ENCODE measurements around the gene CHERP.
"Not testable (repeated sequence)": the region's sequence is repeated elsewhere in the genome, so short reads cannot be mapped to it uniquely, and the experiment has no call there.

The CHERP gene

GRCh38 chr19:16554776-16555175 lies 12.5 kb upstream of the CHERP start:
- Histone ChIP-seq H3K9ac (ENCODE audit: low read length) (no peak overlapping the region), H3K27ac (ENCODE audit: low read depth, low read length) (no peak overlapping the region), H3K27me3 (ENCODE audit: control insufficient read depth in 1 of 2, insufficient read depth in 2 of 2, low read length in 2 of 2) (no peaks in the 10 kb centered on the region), H3K36me3 (ENCODE audit: insufficient read depth, low read length) (peaks cover 31% of the 10 kb centered on the region), H3K4me3 (ENCODE audit: low read depth in 1 of 2, low read length in 2 of 2) (no peak overlapping the region), H3K9me3 (ENCODE audit: low read length) (no peaks in the 10 kb centered on the region), H3K4me1 (ENCODE audit: insufficient read depth, low read length) (no peaks in the 10 kb centered on the region)

- H3K27ac ChIP-seq (ENCODE audit: low read depth, low read length); H3K9me3 ChIP-seq (ENCODE audit: low read length); H3K9ac ChIP-seq (ENCODE audit: low read length); H3K4me1 ChIP-seq (ENCODE audit: insufficient read depth, low read length); H3K27me3 ChIP-seq (ENCODE audit: control insufficient read depth in 1 of 2, insufficient read depth in 2 of 2, low read length in 2 of 2); H3K4me3 ChIP-seq (ENCODE audit: low read depth in 1 of 2, low read length in 2 of 2): not testable (repeated sequence)
- peaks cover 25% of the 10 kb centered on the region for H3K36me3 ChIP-seq (ENCODE audit: insufficient read depth, low read length)
Observed at GRCh38 chr19:16551902-16552301, 9.7 kb upstream of the CHERP start.

- no peak overlapping the region for H3K9ac ChIP-seq (ENCODE audit: low read length)
- H3K36me3 ChIP-seq (ENCODE audit: insufficient read depth, low read length) = peaks cover 16% of the 10 kb centered on the region
- no peaks in the 10 kb centered on the region for H3K9me3 ChIP-seq (ENCODE audit: low read length)
- H3K4me1 ChIP-seq (ENCODE audit: insufficient read depth, low read length) = no peaks in the 10 kb centered on the region
- no peak overlapping the region for H3K4me3 ChIP-seq (ENCODE audit: low read depth in 1 of 2, low read length in 2 of 2)
- H3K27me3 ChIP-seq (ENCODE audit: control insufficient read depth in 1 of 2, insufficient read depth in 2 of 2, low read length in 2 of 2) = no peaks in the 10 kb centered on the region
- H3K27ac ChIP-seq (ENCODE audit: low read depth, low read length) = no peak overlapping the region
Observed at GRCh38 chr19:16548956-16549355, 6.7 kb upstream of the CHERP start.

GRCh38 chr19:16544473-16545231 lies 2.4 kb upstream of the CHERP start:
- no peaks in the 10 kb centered on the region for H3K9me3 ChIP-seq (ENCODE audit: low read length)
- no peak overlapping the region for H3K4me3 ChIP-seq (ENCODE audit: low read depth in 1 of 2, low read length in 2 of 2)
- H3K27ac ChIP-seq (ENCODE audit: low read depth, low read length) = no peak overlapping the region
- H3K4me1 ChIP-seq (ENCODE audit: insufficient read depth, low read length) = peaks cover 25% of the 10 kb centered on the region
- H3K9ac ChIP-seq (ENCODE audit: low read length) = no peak overlapping the region
- peaks cover 7% of the 10 kb centered on the region for H3K36me3 ChIP-seq (ENCODE audit: insufficient read depth, low read length)
- H3K27me3 ChIP-seq (ENCODE audit: control insufficient read depth in 1 of 2, insufficient read depth in 2 of 2, low read length in 2 of 2) = no peaks in the 10 kb centered on the region

- not testable (repeated sequence) for H3K27me3 ChIP-seq (ENCODE audit: control insufficient read depth in 1 of 2, insufficient read depth in 2 of 2, low read length in 2 of 2); H3K4me3 ChIP-seq (ENCODE audit: low read depth in 1 of 2, low read length in 2 of 2); H3K27ac ChIP-seq (ENCODE audit: low read depth, low read length); H3K9me3 ChIP-seq (ENCODE audit: low read length); H3K36me3 ChIP-seq (ENCODE audit: insufficient read depth, low read length); H3K9ac ChIP-seq (ENCODE audit: low read length)
- H3K4me1 ChIP-seq (ENCODE audit: insufficient read depth, low read length) = peaks cover 29% of the 10 kb centered on the region
Observed at GRCh38 chr19:16543734-16544133, 1.5 kb upstream of the CHERP start.

GRCh38 chr19:16542910-16543472 lies 754 bp upstream of the CHERP start:
- Histone ChIP-seq H3K9ac (ENCODE audit: low read length) (peak overlapping the region; percentile 86), H3K36me3 (ENCODE audit: insufficient read depth, low read length) (peaks cover 14% of the 10 kb centered on the region), H3K27ac (ENCODE audit: low read depth, low read length) (peak overlapping the region; percentile 87), H3K4me3 (ENCODE audit: low read depth in 1 of 2, low read length in 2 of 2) (peak overlapping the region; percentile 81 to 94), H3K27me3 (ENCODE audit: control insufficient read depth in 1 of 2, insufficient read depth in 2 of 2, low read length in 2 of 2) (no peaks in the 10 kb centered on the region), H3K9me3 (ENCODE audit: low read length) (no peaks in the 10 kb centered on the region), H3K4me1 (ENCODE audit: insufficient read depth, low read length) (peaks cover 29% of the 10 kb centered on the region)

- H3K4me1 ChIP-seq (ENCODE audit: insufficient read depth, low read length) = peaks cover 29% of the 10 kb centered on the region
- H3K4me3 ChIP-seq (ENCODE audit: low read depth in 1 of 2, low read length in 2 of 2) = peak overlapping the region; percentile 81 to 94
- H3K36me3 ChIP-seq (ENCODE audit: insufficient read depth, low read length) = peaks cover 16% of the 10 kb centered on the region
- H3K27ac ChIP-seq (ENCODE audit: low read depth, low read length) = peak overlapping the region; percentile 87
- H3K9me3 ChIP-seq (ENCODE audit: low read length) = no peaks in the 10 kb centered on the region
- peak overlapping the region; percentile 81 for H3K9ac ChIP-seq (ENCODE audit: low read length)
- no peaks in the 10 kb centered on the region for H3K27me3 ChIP-seq (ENCODE audit: control insufficient read depth in 1 of 2, insufficient read depth in 2 of 2, low read length in 2 of 2)
Observed at GRCh38 chr19:16541526-16542044, 652 bp downstream of the CHERP start.

GRCh38 chr19:16540948-16541347 lies 1.3 kb downstream of the CHERP start:
- H3K4me3 ChIP-seq (ENCODE audit: low read depth in 1 of 2, low read length in 2 of 2) = peak overlapping the region; percentile 81 to 94
- no peaks in the 10 kb centered on the region for H3K27me3 ChIP-seq (ENCODE audit: control insufficient read depth in 1 of 2, insufficient read depth in 2 of 2, low read length in 2 of 2)
- H3K27ac ChIP-seq (ENCODE audit: low read depth, low read length) = no peak overlapping the region
- H3K36me3 ChIP-seq (ENCODE audit: insufficient read depth, low read length) = peaks cover 16% of the 10 kb centered on the region
- peak overlapping the region; percentile 81 for H3K9ac ChIP-seq (ENCODE audit: low read length)
- H3K9me3 ChIP-seq (ENCODE audit: low read length) = no peaks in the 10 kb centered on the region
- H3K4me1 ChIP-seq (ENCODE audit: insufficient read depth, low read length) = peaks cover 29% of the 10 kb centered on the region

- Histone ChIP-seq H3K9ac (ENCODE audit: low read length) (no peak overlapping the region), H3K9me3 (ENCODE audit: low read length) (no peaks in the 10 kb centered on the region), H3K27ac (ENCODE audit: low read depth, low read length) (no peak overlapping the region), H3K27me3 (ENCODE audit: control insufficient read depth in 1 of 2, insufficient read depth in 2 of 2, low read length in 2 of 2) (no peaks in the 10 kb centered on the region), H3K4me3 (ENCODE audit: low read depth in 1 of 2, low read length in 2 of 2) (no peak overlapping the region), H3K36me3 (ENCODE audit: insufficient read depth, low read length) (peaks cover 34% of the 10 kb centered on the region), H3K4me1 (ENCODE audit: insufficient read depth, low read length) (peaks cover 20% of the 10 kb centered on the region)
Observed at GRCh38 chr19:16537111-16537510, 5.1 kb downstream of the CHERP start.

- H3K9me3 ChIP-seq (ENCODE audit: low read length) = no peaks in the 10 kb centered on the region
Observed at GRCh38 chr19:16536130-16536529, 6.1 kb downstream of the CHERP start.

GRCh38 chr19:16535381-16535780 lies 6.9 kb downstream of the CHERP start:
- Histone ChIP-seq H3K9me3 (ENCODE audit: low read length) (no peaks in the 10 kb centered on the region), H3K36me3 (ENCODE audit: insufficient read depth, low read length) (peaks cover 51% of the 10 kb centered on the region), H3K4me3 (ENCODE audit: low read depth in 1 of 2, low read length in 2 of 2) (no peak overlapping the region), H3K27ac (ENCODE audit: low read depth, low read length) (no peak overlapping the region), H3K4me1 (ENCODE audit: insufficient read depth, low read length) (peaks cover 7% of the 10 kb centered on the region), H3K9ac (ENCODE audit: low read length) (no peak overlapping the region), H3K27me3 (ENCODE audit: control insufficient read depth in 1 of 2, insufficient read depth in 2 of 2, low read length in 2 of 2) (no peaks in the 10 kb centered on the region)

More at GRCh38 chr19:16536130-16536529, 6.1 kb downstream of the CHERP start:
- Histone ChIP-seq H3K36me3 (ENCODE audit: insufficient read depth, low read length) (peaks cover 44% of the 10 kb centered on the region), H3K4me3 (ENCODE audit: low read depth in 1 of 2, low read length in 2 of 2) (no peak overlapping the region), H3K27me3 (ENCODE audit: control insufficient read depth in 1 of 2, insufficient read depth in 2 of 2, low read length in 2 of 2) (no peaks in the 10 kb centered on the region), H3K9ac (ENCODE audit: low read length) (no peak overlapping the region), H3K4me1 (ENCODE audit: insufficient read depth, low read length) (peaks cover 14% of the 10 kb centered on the region), H3K27ac (ENCODE audit: low read depth, low read length) (no peak overlapping the region)

Data from muscle layer of colon (tissue), 2 donors.